Upper lobe of right lung (tissue), 1 donor: ENCODE measurements around the gene ABLIM3. TPM values are rescaled to one million over a fixed set of nuclear protein-coding genes. Genes with fewer than 3 reads are reported as not detected.

Experiments used
- ATAC-seq: fragments of 200-7000 bp; cut with Tn5 transposase; one replicate; pipeline ENCODE4 v1.9.1; 2020; ENCODE audit warnings: mild to moderate bottlenecking, moderate library complexity
- DNase-seq: peaks from one replicate; pipeline ENCODE4 v3.0.0-alpha.2; 2020
- H3K27ac ChIP-seq: fragments of 200-600 bp; one replicate; pipeline ENCODE4 v1.8.0; 2022
- H3K27me3 ChIP-seq: fragments of 200-600 bp; one replicate; pipeline ENCODE4 v1.8.0; 2022; ENCODE audit warnings: mild to moderate bottlenecking
- H3K36me3 ChIP-seq: fragments of 200-600 bp; one replicate; pipeline ENCODE4 v1.8.0; 2022
- H3K4me1 ChIP-seq: fragments of 200-600 bp; one replicate; pipeline ENCODE4 v1.8.0; 2022
- H3K4me3 ChIP-seq: fragments of 200-600 bp; one replicate; pipeline ENCODE4 v1.8.0; 2022; ENCODE audit warnings: mild to moderate bottlenecking
- H3K9me3 ChIP-seq: fragments of 200-600 bp; one replicate; pipeline ENCODE4 v1.8.0; 2022
- intact Hi-C: fragments of 100-400 bp; cut with DNase I; formaldehyde crosslinking; loops from one replicate; pipeline ENCODE4 v1.11.0; 2022
- total RNA-seq: library from RNA; stranded (reverse); fragmentation: NEBNext Ultra II Directional; extraction: Animal tissue kit (Norgen Biotek cat#: 25700); gene quantifications from one replicate; pipeline ENCODE4 v1.2.1, GENCODE V29; 2021
- TF ChIP-seq, protein P1 (sequence below): fragments of 200-600 bp; IDR thresholded peaks from one replicate; pipeline ENCODE4 v1.8.0; 2022; ENCODE audit warnings: antibody characterized with exemption
- donor health status: DM: no; HTN: yes; CAD: no; lungs with severe emphysema.

Gene ABLIM3
- total RNA-seq, 1 donor from 2014 or later = 31.9 TPM

DNA sequence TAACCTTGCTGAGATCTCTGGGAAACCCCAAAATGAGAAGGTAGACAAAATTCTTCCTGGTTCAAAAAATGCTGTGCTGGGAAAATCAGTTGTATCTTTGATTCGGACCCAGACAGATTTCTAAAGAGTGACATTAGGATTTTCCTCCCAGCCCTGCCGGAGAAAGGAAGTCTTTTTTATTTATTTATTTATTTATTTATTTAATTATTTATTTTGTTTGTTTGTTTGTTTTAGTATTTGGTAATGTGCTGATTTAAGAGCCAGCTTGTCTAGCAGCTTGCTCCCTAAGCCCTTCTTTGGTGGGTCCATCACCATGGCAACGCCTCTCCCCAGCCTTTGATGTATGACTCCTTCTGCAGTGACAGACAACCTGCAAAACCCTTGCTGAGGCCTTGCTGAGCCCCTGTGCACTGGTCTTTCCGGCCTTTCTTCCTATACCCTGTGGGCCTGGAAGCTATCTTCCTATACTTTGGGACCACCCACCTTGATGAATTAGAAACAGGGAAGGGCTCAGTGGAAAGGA, 69.7 kb downstream of the ABLIM3 start:
- Histone ChIP-seq H3K9me3 (no peaks in the 10 kb centered on the region), H3K36me3 (no peaks in the 10 kb centered on the region), H3K4me3 (no peak overlapping the region), H3K27me3 (no peaks in the 10 kb centered on the region), H3K4me1 (peaks cover 3% of the 10 kb centered on the region), H3K27ac (peak overlapping the region; percentile 9)
- DNase-seq (no peak), ATAC-seq (no peak)
- intact Hi-C loops = no loop called here
- TF ChIP-seq, protein P1, sequence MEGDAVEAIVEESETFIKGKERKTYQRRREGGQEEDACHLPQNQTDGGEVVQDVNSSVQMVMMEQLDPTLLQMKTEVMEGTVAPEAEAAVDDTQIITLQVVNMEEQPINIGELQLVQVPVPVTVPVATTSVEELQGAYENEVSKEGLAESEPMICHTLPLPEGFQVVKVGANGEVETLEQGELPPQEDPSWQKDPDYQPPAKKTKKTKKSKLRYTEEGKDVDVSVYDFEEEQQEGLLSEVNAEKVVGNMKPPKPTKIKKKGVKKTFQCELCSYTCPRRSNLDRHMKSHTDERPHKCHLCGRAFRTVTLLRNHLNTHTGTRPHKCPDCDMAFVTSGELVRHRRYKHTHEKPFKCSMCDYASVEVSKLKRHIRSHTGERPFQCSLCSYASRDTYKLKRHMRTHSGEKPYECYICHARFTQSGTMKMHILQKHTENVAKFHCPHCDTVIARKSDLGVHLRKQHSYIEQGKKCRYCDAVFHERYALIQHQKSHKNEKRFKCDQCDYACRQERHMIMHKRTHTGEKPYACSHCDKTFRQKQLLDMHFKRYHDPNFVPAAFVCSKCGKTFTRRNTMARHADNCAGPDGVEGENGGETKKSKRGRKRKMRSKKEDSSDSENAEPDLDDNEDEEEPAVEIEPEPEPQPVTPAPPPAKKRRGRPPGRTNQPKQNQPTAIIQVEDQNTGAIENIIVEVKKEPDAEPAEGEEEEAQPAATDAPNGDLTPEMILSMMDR = no peak

DNA sequence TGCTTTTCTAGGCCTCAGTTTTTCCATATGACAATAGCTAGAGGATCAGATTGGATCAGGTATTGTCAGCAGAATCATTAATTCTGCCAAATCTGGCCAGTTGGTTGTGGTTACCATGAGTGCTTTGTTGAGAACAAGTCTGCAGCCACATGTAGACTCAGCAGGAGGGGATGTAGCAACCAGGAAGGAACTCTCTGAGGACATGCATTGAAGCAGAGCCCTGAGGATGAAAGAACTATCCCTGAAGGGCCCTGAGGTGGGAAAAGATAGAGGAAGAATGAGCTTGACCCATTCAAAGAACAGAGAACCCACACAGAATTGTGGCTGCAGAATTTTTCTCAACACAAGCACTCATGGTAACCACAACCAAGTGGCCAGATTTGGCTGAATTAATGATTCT, 70.3 kb downstream of the ABLIM3 start:
- no peaks in the 10 kb centered on the region for H3K27me3 ChIP-seq
- no peaks in the 10 kb centered on the region for H3K36me3 ChIP-seq
- peaks cover 6% of the 10 kb centered on the region for H3K4me1 ChIP-seq
- TF ChIP-seq, protein P1 = no peak
- H3K4me3 ChIP-seq = no peak overlapping the region
- no peak for DNase-seq
- no peaks in the 10 kb centered on the region for H3K9me3 ChIP-seq
- ATAC-seq = no peak
- intact Hi-C loops = no loop called here
- H3K27ac ChIP-seq = peak overlapping the region; percentile 9

DNA sequence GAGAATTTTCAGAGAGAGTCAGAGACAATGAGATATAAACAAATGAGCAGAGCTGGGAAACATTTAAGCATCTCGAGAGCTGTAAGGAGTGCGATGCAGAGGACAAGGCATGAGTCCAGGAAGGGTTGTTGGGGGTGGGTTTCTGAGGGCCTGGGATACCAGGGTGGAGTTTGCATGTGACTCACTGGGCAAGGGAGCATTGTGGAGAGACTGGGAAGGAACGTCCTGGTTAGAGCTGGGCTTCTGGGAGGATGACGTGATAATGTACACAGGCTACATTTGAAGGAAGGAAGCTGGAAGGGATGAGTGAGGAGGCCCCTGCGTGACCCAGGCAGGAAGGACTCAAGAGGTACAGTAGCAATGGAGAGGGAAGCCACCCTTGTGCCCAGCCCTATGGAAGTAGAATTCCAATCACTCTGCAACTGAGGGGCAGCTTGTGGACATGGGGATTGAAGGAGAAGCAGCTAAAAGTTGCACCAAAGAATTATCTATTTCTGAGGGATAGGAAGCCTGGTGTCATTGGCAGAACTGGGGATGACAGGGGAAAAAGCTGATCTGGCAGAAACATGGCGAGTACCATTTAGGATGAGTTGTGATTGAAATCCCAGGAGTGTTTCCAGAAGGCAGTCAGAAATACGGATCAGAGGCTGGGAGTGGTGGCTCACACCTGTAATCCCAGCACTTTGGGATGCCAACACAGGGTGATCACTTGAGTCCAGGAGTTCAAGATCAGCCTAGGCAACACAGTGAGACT, 71.1 kb downstream of the ABLIM3 start:
- DNase-seq (no peak), ATAC-seq (peak; percentile 58)
- Histone ChIP-seq H3K36me3 (no peaks in the 10 kb centered on the region), H3K4me3 (no peak overlapping the region), H3K4me1 (peaks cover 13% of the 10 kb centered on the region), H3K27me3 (no peaks in the 10 kb centered on the region), H3K9me3 (no peaks in the 10 kb centered on the region), H3K27ac (no peak overlapping the region)
- TF ChIP-seq, protein P1 = no peak
- intact Hi-C loops = no loop called here

DNA sequence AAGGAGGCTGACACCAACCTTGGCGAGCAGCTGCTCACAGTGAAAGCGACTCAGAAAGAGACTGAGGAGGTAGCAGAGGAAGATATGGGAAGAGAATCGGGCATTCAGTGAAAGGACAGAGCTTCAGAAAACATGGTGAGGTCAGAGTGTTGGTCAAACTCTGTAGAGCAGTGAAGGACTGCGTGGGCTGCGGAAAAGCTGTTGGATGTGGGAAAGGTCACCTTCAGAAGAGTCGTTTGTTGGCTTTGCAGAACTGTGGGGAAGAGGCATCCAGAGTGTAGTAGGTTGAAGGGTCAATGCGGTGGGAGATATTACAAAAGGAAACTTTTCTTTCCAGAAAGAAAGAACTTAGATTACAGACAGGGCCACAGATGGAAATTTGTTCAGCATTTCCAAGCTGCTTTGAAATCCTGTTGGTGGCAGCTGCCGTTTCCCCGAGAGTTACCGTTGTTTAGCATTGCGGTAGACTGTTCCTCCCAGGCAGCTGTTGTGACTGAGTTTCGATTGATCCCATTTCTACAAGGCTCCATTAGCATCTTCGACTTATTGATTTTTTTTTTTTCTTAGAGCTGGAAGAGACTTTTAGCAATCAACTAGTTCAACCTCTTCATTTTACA, 72.1 kb downstream of the ABLIM3 start:
- peaks cover 23% of the 10 kb centered on the region for H3K4me1 ChIP-seq
- ATAC-seq = no peak
- H3K9me3 ChIP-seq = no peaks in the 10 kb centered on the region
- intact Hi-C loops = no loop called here
- no peaks in the 10 kb centered on the region for H3K27me3 ChIP-seq
- DNase-seq = no peak
- TF ChIP-seq, protein P1 = no peak
- no peaks in the 10 kb centered on the region for H3K36me3 ChIP-seq
- H3K27ac ChIP-seq = no peak overlapping the region
- H3K4me3 ChIP-seq = no peak overlapping the region

DNA sequence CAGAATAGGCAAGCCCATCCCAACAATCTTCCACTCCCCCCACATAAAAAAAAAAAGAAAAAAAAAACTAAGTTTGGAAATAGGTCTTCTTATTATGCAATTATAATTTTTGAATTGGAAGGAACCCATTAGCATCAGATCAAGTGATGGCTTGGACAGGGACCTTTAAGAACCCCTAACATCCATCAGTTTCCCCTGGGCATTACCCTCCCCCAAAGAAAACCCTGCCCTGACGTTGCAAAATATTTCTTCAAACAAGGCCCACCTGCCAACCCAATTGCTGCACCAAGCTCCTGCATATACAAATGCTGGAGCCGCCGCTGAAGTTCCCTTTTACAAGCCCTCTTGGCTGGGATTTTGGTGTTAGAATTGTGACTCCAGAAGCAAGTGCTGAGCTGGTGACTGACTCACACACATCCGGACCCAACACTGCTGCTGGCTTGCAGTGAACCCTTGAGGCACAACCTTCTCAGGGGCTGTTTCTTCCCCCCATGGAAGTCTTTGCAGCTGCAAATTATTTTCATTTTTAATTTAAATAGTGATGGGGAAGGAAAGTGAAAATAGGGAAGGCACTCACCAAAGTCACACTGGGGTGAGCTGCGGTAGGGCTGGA, 74.3 kb downstream of the ABLIM3 start:
- Histone ChIP-seq H3K27me3 (no peaks in the 10 kb centered on the region), H3K4me3 (no peak overlapping the region), H3K36me3 (no peaks in the 10 kb centered on the region), H3K27ac (no peak overlapping the region), H3K9me3 (no peaks in the 10 kb centered on the region), H3K4me1 (peaks cover 29% of the 10 kb centered on the region)
- intact Hi-C loops = no loop called here
- TF ChIP-seq, protein P1 = no peak
- DNase-seq (no peak), ATAC-seq (no peak)
